GM21381 (cell line): ENCODE results near the gene MRPS22.
A peak's percentile ranks its signal among the peaks of the same experiment; 100 is the strongest.
"Not testable (repeated sequence)": the region's sequence is repeated elsewhere in the genome, so short reads cannot be mapped to it uniquely, and the experiment has no call there.

Source experiments
- ATAC-seq: cut with Tn5 transposase; IDR thresholded peaks from one replicate; pipeline ENCODE4 v1.9.1; 2021; ENCODE audit warnings: mild to moderate bottlenecking, moderate library complexity; ENCODE audit not compliant: unreplicated experiment

Gene MRPS22

GRCh38 chr3:139389552-139390368, 45.9 kb downstream of the MRPS22 start, which contains the start of gene COPB2:
COPB2 (minus strand) TSS chr3:139389647; CDS start chr3:139389550, 97 bp downstream.
- peak; percentile 97 for ATAC-seq

GRCh38 chr3:139394116-139394515, 50.3 kb downstream of the MRPS22 start:
- ATAC-seq: no peak

GRCh38 chr3:139396707-139397106, 52.9 kb downstream of the MRPS22 start:
- no peak for ATAC-seq

DNA sequence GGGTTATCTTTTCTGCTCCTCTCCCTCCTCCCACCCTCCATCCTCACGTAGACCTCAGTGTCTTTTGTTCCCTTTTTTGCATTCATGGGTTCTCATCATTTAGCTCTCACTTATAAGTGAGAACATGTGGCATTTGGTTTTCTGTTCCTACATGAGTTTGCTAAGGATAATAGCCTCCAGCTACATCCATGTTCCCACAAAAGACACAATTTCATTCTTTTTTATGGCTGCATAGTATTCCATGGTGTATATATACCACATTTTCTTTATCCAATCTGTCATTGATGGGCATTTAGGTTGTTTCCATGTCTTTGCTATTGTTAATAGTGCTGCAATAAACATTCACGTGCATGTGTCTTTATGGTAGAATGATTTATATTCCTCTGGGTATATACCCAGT, 57.3 kb downstream of the MRPS22 start:
- ATAC-seq: not testable (repeated sequence)
